GM19023 (cell line): ENCODE results near the gene USP54.
"Not testable (repeated sequence)": the region's sequence is repeated elsewhere in the genome, so short reads cannot be mapped to it uniquely, and the experiment has no call there.

Experiments used
- ATAC-seq: cut with Tn5 transposase; IDR thresholded peaks from one replicate; pipeline ENCODE4 v1.9.1; 2021; ENCODE audit warnings: mild to moderate bottlenecking, moderate library complexity; ENCODE audit not compliant: unreplicated experiment

USP54 gene

GRCh38 chr10:73591935-73592699, 975 bp upstream of the USP54 start:
- no peak for ATAC-seq

GRCh38 chr10:73589563-73590126, 1.5 kb downstream of the USP54 start:
- no peak for ATAC-seq

GRCh38 chr10:73588656-73589055, 2.5 kb downstream of the USP54 start:
- ATAC-seq: no peak

- ATAC-seq: no peak
These were observed 4.6 kb downstream of the USP54 start for GRCh38 chr10:73586583-73586984.

GRCh38 chr10:73585327-73585726, 5.8 kb downstream of the USP54 start:
- ATAC-seq: no peak

- ATAC-seq: no peak
These were observed 6.4 kb downstream of the USP54 start for GRCh38 chr10:73584737-73585136.

- ATAC-seq: no peak
These were observed 9.2 kb downstream of the USP54 start for GRCh38 chr10:73581918-73582317.

GRCh38 chr10:73578927-73579326, 12.2 kb downstream of the USP54 start:
- ATAC-seq: not testable (repeated sequence)

GRCh38 chr10:73577788-73578187, 13.4 kb downstream of the USP54 start:
- no peak for ATAC-seq

- ATAC-seq: no peak
These were observed 14.1 kb downstream of the USP54 start for GRCh38 chr10:73576890-73577591.

GRCh38 chr10:73576178-73576889, 14.8 kb downstream of the USP54 start:
- no peak for ATAC-seq

GRCh38 chr10:73567025-73567424, 24.1 kb downstream of the USP54 start:
- ATAC-seq: not testable (repeated sequence)

- no peak for ATAC-seq
These were observed 29.9 kb downstream of the USP54 start for GRCh38 chr10:73561192-73561591.

GRCh38 chr10:73559590-73559989, 31.6 kb downstream of the USP54 start:
- ATAC-seq: no peak

- ATAC-seq: no peak
These were observed 34.3 kb downstream of the USP54 start for GRCh38 chr10:73556855-73557254.

GRCh38 chr10:73554721-73555120, 36.4 kb downstream of the USP54 start:
- no peak for ATAC-seq

GRCh38 chr10:73553761-73554160, 37.4 kb downstream of the USP54 start:
- ATAC-seq: no peak

- ATAC-seq: no peak
These were observed 38.1 kb downstream of the USP54 start for GRCh38 chr10:73552819-73553715.

GRCh38 chr10:73551515-73551914, 39.6 kb downstream of the USP54 start:
- no peak for ATAC-seq

GRCh38 chr10:73545357-73545756, 45.8 kb downstream of the USP54 start:
- ATAC-seq: no peak
